Lung microvascular endothelial cell (primary cell): ENCODE measurements around the gene ACSM2A. TPM values are rescaled to one million over a fixed set of nuclear protein-coding genes. Genes with fewer than 3 reads are reported as not detected.

ENCODE experiments used
- total RNA-seq: library from RNA; depleted of rRNA; stranded (reverse); fragments of >200 nt; gene quantifications from 2 replicates; pipeline ENCODE4 v1.2.1, GENCODE V29; 2014

The ACSM2A gene
- total RNA-seq, 1 donor from 2014 or later, result under 0.01 TPM

Other genes starting within 250 kb of the ACSM2A start
- not detected in 2 replicates for gene GP2, start 124.0 kb upstream of the ACSM2A start, total RNA-seq
- gene UMOD, start 98.8 kb upstream of the ACSM2A start, total RNA-seq, result not detected in 2 replicates
- not detected in 2 replicates for gene PDILT, start 46.8 kb upstream of the ACSM2A start, total RNA-seq
- 0.22 and 0.60 TPM in 2 replicates for gene ACSM5, start 42.0 kb upstream of the ACSM2A start, total RNA-seq
- gene ACSM2B, start 124.8 kb downstream of the ACSM2A start, total RNA-seq, result 0.20 and 0.22 TPM in 2 replicates
- gene ACSM1, start 246.2 kb downstream of the ACSM2A start, total RNA-seq, result not detected in 2 replicates